ENCODE measurements around the gene AP3B1.

GRCh38 chr5:78243091-78243490, 51.4 kb downstream of the AP3B1 start:
- TF ChIP-seq CTCF (IDR thresholded peaks at IDR 0.05; ENCODE audit: poor library complexity) (no peak), EZH2phosphoT487 (IDR thresholded peaks at IDR 0.05; ENCODE audit: low read depth, severe bottlenecking, unreplicated experiment) (no peak), EZH2 (IDR thresholded peaks at IDR 0.05; ENCODE audit: borderline replicate concordance) (no peak)
